ENCODE data around the gene OTOA. TPM values are rescaled to one million over a fixed set of nuclear protein-coding genes. Genes with fewer than 3 reads are reported as not detected.
"Not testable (repeated sequence)": the region's sequence is repeated elsewhere in the genome, so short reads cannot be mapped to it uniquely, and the experiment has no call there.

Gene OTOA
- polyA plus RNA-seq, 1 experiment = not detected

- H3K27me3 ChIP-seq (ENCODE audit: control insufficient read depth, insufficient read depth, low read length); H3K27ac ChIP-seq (ENCODE audit: low read depth, low read length); H3K9me3 ChIP-seq (ENCODE audit: control insufficient read depth, insufficient read depth, low read length); H3K4me3 ChIP-seq (ENCODE audit: low read depth, low read length): not testable (repeated sequence)
- ChIA-PET POLR2A (interaction anchor here (0.6 kb wide), 1 partner anchor 108 kb away, joined by 3 read pairs; no protein-coding TSS in a partner anchor), CTCF (interaction anchor here (0.6 to 1.2 kb wide), 3 partner anchors 35 to 144 kb away, joined by 3 to 10 read pairs (median 7); no protein-coding TSS in a partner anchor)
- DNase-seq (ENCODE audit: low read depth, low spot score) = peak; percentile 24
- TF ChIP-seq CTCF (IDR thresholded peaks at IDR 0.05; ENCODE audit: low read depth, low read length) = peak; percentile 52
These were observed 138.0 kb downstream of the OTOA start for GRCh38 chr16:21801538-21802374.

GRCh38 chr16:21802375-21802663, 138.6 kb downstream of the OTOA start:
- H3K27ac ChIP-seq (ENCODE audit: low read depth, low read length); H3K27me3 ChIP-seq (ENCODE audit: control insufficient read depth, insufficient read depth, low read length); H3K4me3 ChIP-seq (ENCODE audit: low read depth, low read length); H3K9me3 ChIP-seq (ENCODE audit: control insufficient read depth, insufficient read depth, low read length); DNase-seq (ENCODE audit: low read depth, low spot score): not testable (repeated sequence)
- POLR2A ChIA-PET = interaction anchor here (0.6 kb wide), 1 partner anchor 108 kb away, joined by 3 read pairs; no protein-coding TSS in a partner anchor
- CTCF ChIA-PET = interaction anchor here (0.6 to 1.2 kb wide), 4 partner anchors 24 to 145 kb away, joined by 3 to 10 read pairs (median 6); no protein-coding TSS in a partner anchor

Small RNA genes within 50 kb of the gene (small RNA-seq; reads per million reads assigned to genes)
- gene RNU6-1005P (ENCODE audit: insufficient read length, low read depth) = 1.3 reads per million
- gene RNU6-196P (ENCODE audit: insufficient read length, low read depth) = not detected

Other genes with a start within 250 kb of the OTOA start
- 102 and 142 TPM in 2 replicates for gene METTL9, start 64.4 kb upstream of the OTOA start, polyA plus RNA-seq (2011; rRNA removed)
- gene IGSF6, start 11.4 kb upstream of the OTOA start, polyA plus RNA-seq (2011; rRNA removed) = not detected in 2 replicates
- gene NPIPB4, start 193.8 kb downstream of the OTOA start, polyA plus RNA-seq (2011; rRNA removed) = 16.8 and 19.5 TPM in 2 replicates